ENCODE measurements around the gene DLGAP3.
"Not testable (repeated sequence)": the region's sequence is repeated elsewhere in the genome, so short reads cannot be mapped to it uniquely, and the experiment has no call there.

GRCh38 chr1:34967672-34968071 is 38.2 kb upstream of the DLGAP3 start:
- TF ChIP-seq POLR2AphosphoS5, CTCF, EP300 (IDR thresholded peaks at IDR 0.05): not testable (repeated sequence)

All from esophagus muscularis mucosa (tissue), 4 donors.